ENCODE results near the gene ABLIM3.

DNA sequence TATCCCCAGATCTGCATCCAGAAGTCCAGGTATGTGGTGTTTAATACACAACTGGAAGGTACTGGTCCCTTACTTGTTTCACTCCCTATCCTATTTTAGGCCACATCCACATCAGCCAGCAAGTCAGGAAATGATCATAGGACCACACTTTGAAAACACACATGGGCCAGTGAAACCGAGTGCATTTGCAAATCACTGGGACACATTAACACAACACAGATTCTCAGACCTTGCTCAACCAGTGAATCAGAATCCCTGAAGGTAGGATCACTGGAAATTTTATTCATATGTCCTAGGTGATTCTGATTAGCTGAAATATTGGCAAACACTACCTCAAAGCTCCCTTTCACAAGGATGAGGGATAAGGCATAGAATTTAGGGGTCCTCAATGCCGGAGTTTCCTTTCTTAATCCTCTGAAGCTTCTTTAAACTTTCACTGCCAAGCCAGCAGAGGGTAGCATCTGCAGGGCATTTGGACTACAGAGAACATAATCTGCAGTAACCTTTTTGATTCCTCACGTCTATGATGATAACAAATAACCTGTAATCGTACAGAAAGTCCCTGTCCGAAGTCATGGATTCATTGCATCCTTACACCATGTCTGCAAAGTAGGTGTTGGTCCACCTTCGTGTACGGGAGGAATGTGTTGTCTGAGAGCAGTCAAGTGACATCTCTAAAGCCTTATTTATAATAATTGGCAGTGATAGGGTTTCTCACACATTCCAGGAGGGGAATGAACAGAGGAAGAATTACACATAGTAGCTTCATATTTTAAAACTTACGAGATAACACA is 11.0 kb upstream of the ABLIM3 start:
- peak; percentile 51 to 71 for TF ChIP-seq RAD21 (CRISPR knock-in tag; conservative IDR thresholded peaks at IDR 0.05 in 1 of 2, IDR thresholded peaks at IDR 0.05 in 1 of 2)
- no peak for TF ChIP-seq POLR2A (conservative IDR thresholded peaks at IDR 0.05)

All from K562 (cell line).